Activated CD4-positive, alpha-beta T cell treated with anti-CD3 and anti-CD28 coated beads, Interleukin-2, amount 10 ng/mL, durations not matched to agents 24 days and 14 days (primary cell): ENCODE measurements around the gene DPEP2NB. TPM values are rescaled to one million over a fixed set of nuclear protein-coding genes. Genes with fewer than 3 reads are reported as not detected.
A peak's percentile ranks its signal among the peaks of the same experiment; 100 is the strongest.
"Not testable (repeated sequence)": the region's sequence is repeated elsewhere in the genome, so short reads cannot be mapped to it uniquely, and the experiment has no call there.

ENCODE experiments used
- DNase-seq: peaks from one replicate; pipeline ENCODE4 v3.0.0; 2022
- H3K27ac Mint-ChIP-seq: one replicate; pipeline ENCODE4 v1.8.0; 2022; ENCODE audit warnings: mild to moderate bottlenecking, mixed read lengths
- H3K27me3 Mint-ChIP-seq: one replicate; pipeline ENCODE4 v1.8.0; 2022; ENCODE audit warnings: mixed read lengths
- H3K36me3 Mint-ChIP-seq: one replicate; pipeline ENCODE4 v1.8.0; 2022; ENCODE audit warnings: low read depth, mild to moderate bottlenecking, mixed read lengths
- H3K4me1 Mint-ChIP-seq: one replicate; pipeline ENCODE4 v1.8.0; 2021; ENCODE audit warnings: mixed read lengths
- H3K4me3 Mint-ChIP-seq: one replicate; pipeline ENCODE4 v1.8.0; 2022; ENCODE audit warnings: mild to moderate bottlenecking, moderate library complexity, mixed read lengths
- H3K9me3 Mint-ChIP-seq: one replicate; pipeline ENCODE4 v1.8.0; 2021; ENCODE audit warnings: mixed read lengths
- intact Hi-C: fragments of 100-400 bp; cut with micrococcal nuclease; formaldehyde crosslinking; loops from one replicate; pipeline ENCODE4 v1.15.1; 2023
- total RNA-seq: library from RNA; stranded (reverse); gene quantifications from 2 replicates; pipeline ENCODE4 v1.2.3, GENCODE V29; 2022

The DPEP2NB gene
- total RNA-seq, 1 donor from 2014 or later, result not detected

DNA sequence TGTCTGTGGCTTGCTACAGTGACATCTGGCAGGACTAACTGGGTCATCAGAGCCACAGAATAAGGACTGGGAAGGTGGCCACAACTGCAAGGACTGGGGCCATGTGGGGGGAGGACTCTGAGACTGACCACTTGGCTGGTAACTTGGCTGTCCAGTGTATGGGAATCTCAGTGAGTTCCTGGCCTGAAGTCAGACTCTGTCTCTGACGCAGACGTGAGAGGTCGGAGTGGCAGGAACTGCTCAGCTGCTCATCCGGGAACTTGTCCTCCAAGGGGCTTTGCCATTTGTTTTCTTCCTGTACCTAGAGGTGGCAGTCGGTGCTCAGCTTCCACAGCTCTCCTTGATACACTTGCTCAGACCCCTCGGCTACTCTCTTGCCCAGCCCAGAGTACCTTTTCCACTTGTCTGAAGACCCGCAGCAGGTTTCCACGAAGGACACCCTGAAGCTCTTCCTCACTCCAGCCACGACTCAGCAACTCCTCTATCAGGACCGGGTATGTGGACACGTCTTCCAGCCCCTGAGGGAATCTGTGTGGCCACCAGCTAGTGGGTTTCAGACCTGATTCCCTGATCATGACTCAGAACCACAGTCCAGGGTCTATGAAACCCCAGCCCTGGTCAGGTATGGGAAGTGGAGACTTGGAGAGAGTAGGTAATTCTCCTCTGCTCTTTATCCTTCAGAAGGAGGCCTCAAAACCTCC is 28.1 kb downstream of the DPEP2NB start:
- DNase-seq, result no peak
- intact Hi-C loops, result no loop called here
- Mint-ChIP-seq H3K36me3 (no peaks in the 10 kb centered on the region), H3K4me3 (no peak overlapping the region), H3K4me1 (peaks cover 19% of the 10 kb centered on the region), H3K9me3 (no peaks in the 10 kb centered on the region), H3K27ac (peak overlapping the region; percentile 65), H3K27me3 (no peaks in the 10 kb centered on the region)

DNA sequence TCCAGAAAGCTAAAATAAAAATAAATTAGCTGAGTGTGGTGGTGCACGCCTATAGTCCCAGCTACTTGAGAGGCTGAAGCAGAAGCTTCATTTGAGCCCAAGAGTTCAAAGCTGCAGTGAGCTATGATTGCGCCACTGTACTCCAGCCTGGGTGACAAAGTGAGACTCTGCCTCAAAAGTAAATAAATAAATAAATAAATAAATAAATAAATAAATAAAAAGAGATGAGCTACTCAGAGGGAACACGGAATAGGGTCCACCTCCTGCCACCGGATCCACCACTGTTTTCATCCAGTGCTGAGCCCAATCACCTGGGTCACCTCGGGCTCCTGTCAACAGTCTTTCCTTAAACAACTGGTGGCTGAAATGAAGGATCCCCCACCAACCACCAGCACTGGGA is 28.8 kb downstream of the DPEP2NB start:
- Mint-ChIP-seq H3K36me3 (no peaks in the 10 kb centered on the region), H3K4me3 (no peak overlapping the region), H3K4me1 (peaks cover 18% of the 10 kb centered on the region), H3K27ac (no peak overlapping the region), H3K27me3 (no peaks in the 10 kb centered on the region), H3K9me3 (no peaks in the 10 kb centered on the region)
- DNase-seq, result no peak
- intact Hi-C loops, result no loop called here

GRCh38 chr16:67982011-67982696 is 33.6 kb downstream of the DPEP2NB start:
- peaks cover 3% of the 10 kb centered on the region for H3K27me3 Mint-ChIP-seq
- no peak for DNase-seq
- no peak overlapping the region for H3K4me3 Mint-ChIP-seq
- intact Hi-C loops, result no loop called here
- no peak overlapping the region for H3K27ac Mint-ChIP-seq
- H3K36me3 Mint-ChIP-seq, result no peaks in the 10 kb centered on the region
- no peaks in the 10 kb centered on the region for H3K9me3 Mint-ChIP-seq
- H3K4me1 Mint-ChIP-seq, result peaks cover 13% of the 10 kb centered on the region

DNA sequence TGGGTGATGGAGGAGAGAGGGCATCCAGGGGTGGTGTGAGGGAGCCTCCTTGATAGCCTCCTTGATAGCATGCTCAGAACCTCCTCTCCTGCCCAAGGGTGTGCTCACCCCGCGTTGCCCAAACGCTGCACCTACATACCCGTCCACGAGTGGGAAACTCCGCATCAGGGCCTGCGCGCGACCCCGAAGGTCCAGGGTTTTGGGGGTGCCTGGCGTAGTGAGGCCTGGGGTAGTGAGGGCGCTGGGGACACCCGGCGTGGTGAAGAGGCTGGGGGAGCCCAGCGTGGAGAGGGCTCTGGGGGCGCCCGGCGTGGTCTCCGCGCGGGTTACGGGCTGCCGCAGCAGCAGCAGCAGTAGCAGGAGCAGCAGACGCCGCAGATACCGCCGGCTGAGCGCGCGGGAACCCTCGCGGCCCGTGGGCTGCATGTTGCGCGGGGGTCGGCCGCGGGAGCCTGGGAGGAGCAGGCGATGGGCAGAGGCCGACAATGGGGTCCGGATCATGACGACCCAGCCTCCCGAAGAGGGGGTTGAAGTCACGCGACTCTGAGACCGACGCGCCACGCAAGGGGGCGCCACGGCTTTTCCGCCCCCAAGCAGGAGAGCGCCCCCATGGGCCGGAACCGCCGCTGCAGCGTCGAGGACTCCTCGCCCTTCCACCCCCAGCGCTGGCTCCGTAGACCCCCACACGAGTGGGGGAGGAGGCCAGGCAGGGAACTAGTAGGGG is 35.6 kb downstream of the DPEP2NB start, which contains the start of gene DPEP3:
TSS of gene DPEP3 (minus strand) at position 545 of the 724 bp plus-strand sequence. CDS start at position 426, 119 bp downstream.
- intact Hi-C loops, result no loop called here

GRCh38 chr16:67977469-67978227 is 38.1 kb downstream of the DPEP2NB start:
- intact Hi-C loops, result no loop called here
- H3K4me1 Mint-ChIP-seq, result no peaks in the 10 kb centered on the region
- no peak overlapping the region for H3K27ac Mint-ChIP-seq
- H3K36me3 Mint-ChIP-seq, result no peaks in the 10 kb centered on the region
- no peak for DNase-seq
- H3K27me3 Mint-ChIP-seq, result peaks cover 6% of the 10 kb centered on the region
- no peaks in the 10 kb centered on the region for H3K9me3 Mint-ChIP-seq
- H3K4me3 Mint-ChIP-seq, result no peak overlapping the region

More for the DNA sequence above, 35.6 kb downstream of the DPEP2NB start, which contains the start of gene DPEP3:
- Mint-ChIP-seq H3K27ac (no peak within 1 kb of the TSS), H3K4me3 (no peak within 1 kb of the TSS), H3K9me3 (no peaks in the 10 kb centered on the region), H3K27me3 (peaks cover 3% of the 10 kb centered on the region), H3K4me1 (peaks cover 13% of the 10 kb centered on the region), H3K36me3 (no peaks in the 10 kb centered on the region)
- no peak for DNase-seq

GRCh38 chr16:67977005-67977404 is 38.7 kb downstream of the DPEP2NB start:
- H3K4me3 Mint-ChIP-seq, result no peak overlapping the region
- no peaks in the 10 kb centered on the region for H3K9me3 Mint-ChIP-seq
- intact Hi-C loops, result no loop called here
- DNase-seq, result no peak
- H3K4me1 Mint-ChIP-seq, result no peaks in the 10 kb centered on the region
- peaks cover 6% of the 10 kb centered on the region for H3K27me3 Mint-ChIP-seq
- H3K27ac Mint-ChIP-seq, result no peak overlapping the region
- no peaks in the 10 kb centered on the region for H3K36me3 Mint-ChIP-seq

- no peaks in the 10 kb centered on the region for H3K4me1 Mint-ChIP-seq
- H3K27ac Mint-ChIP-seq, result no peak overlapping the region
- no peak for DNase-seq
- no peak overlapping the region for H3K4me3 Mint-ChIP-seq
- H3K36me3 Mint-ChIP-seq, result no peaks in the 10 kb centered on the region
- peaks cover 6% of the 10 kb centered on the region for H3K27me3 Mint-ChIP-seq
- intact Hi-C loops, result no loop called here
- H3K9me3 Mint-ChIP-seq, result no peaks in the 10 kb centered on the region
These were observed 39.5 kb downstream of the DPEP2NB start for GRCh38 chr16:67976205-67976604.

DNA sequence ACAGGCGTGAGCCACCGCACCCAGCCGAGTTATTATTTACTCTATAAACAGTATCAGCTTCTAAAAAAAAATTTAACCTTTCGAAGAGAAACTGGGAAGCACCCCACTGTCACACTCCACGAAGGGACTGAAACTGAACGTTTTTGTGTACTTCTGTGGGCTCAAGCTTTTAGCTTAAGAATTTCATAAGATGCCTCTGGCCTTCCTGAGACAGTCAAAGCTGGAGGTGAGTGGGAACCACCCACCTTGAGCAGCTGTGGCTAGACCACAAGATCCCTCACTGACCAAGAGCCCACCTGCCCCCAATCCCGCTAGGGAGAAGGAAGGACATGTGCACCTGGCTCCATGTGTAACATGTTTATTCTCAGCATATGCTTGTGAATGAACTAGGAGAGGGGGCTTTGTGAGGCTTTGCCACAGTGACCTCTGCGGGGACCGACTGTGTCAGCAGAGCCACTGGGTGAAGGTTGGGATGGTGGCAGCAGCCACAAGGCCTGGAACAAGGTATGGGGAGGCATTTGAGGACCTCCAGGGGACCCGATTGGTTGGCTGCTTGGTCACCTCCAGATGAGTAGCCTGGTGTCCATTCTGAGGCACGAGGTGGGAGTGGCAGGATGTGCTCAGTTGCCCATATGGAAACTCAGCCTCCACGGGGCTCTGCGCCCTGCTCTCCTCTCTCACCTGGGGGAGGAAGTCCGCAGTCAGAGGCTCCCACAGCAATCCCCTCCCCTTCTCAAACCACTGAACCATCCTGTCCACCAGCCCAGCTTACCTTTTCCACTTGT is 40.2 kb downstream of the DPEP2NB start:
- Mint-ChIP-seq H3K27ac (no peak overlapping the region), H3K27me3 (peaks cover 6% of the 10 kb centered on the region), H3K4me3 (no peak overlapping the region), H3K9me3 (no peaks in the 10 kb centered on the region), H3K36me3 (no peaks in the 10 kb centered on the region), H3K4me1 (no peaks in the 10 kb centered on the region)
- intact Hi-C loops, result no loop called here
- no peak for DNase-seq

- H3K27ac Mint-ChIP-seq, H3K27me3 Mint-ChIP-seq, intact Hi-C loops: not testable (repeated sequence)
These were observed 43.4 kb downstream of the DPEP2NB start for GRCh38 chr16:67972285-67972684.

DNA sequence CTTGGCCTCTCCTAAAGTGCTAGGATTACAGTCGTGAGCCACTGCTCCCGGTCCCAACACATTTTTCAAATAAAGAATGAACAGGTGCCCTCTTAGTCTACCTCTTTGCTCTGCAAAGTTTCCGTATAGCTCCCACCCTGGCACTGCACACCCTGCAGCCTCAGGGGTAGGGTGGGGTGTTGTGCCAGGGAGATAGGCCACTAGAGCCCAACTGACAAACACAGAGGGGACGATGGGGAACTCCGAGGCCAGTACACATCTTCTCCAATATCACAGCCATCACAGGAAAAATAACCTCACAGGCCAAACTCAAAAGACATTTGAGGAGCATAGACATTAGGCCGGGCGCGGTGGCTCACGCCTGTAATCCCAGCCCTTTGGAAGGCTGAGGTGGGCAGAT is 44.6 kb downstream of the DPEP2NB start:
- no peak overlapping the region for H3K27ac Mint-ChIP-seq

More at GRCh38 chr16:67972285-67972684, 43.4 kb downstream of the DPEP2NB start:
- H3K9me3 Mint-ChIP-seq, H3K36me3 Mint-ChIP-seq, H3K4me3 Mint-ChIP-seq, DNase-seq: not testable (repeated sequence)
- peaks cover 11% of the 10 kb centered on the region for H3K4me1 Mint-ChIP-seq

DNA sequence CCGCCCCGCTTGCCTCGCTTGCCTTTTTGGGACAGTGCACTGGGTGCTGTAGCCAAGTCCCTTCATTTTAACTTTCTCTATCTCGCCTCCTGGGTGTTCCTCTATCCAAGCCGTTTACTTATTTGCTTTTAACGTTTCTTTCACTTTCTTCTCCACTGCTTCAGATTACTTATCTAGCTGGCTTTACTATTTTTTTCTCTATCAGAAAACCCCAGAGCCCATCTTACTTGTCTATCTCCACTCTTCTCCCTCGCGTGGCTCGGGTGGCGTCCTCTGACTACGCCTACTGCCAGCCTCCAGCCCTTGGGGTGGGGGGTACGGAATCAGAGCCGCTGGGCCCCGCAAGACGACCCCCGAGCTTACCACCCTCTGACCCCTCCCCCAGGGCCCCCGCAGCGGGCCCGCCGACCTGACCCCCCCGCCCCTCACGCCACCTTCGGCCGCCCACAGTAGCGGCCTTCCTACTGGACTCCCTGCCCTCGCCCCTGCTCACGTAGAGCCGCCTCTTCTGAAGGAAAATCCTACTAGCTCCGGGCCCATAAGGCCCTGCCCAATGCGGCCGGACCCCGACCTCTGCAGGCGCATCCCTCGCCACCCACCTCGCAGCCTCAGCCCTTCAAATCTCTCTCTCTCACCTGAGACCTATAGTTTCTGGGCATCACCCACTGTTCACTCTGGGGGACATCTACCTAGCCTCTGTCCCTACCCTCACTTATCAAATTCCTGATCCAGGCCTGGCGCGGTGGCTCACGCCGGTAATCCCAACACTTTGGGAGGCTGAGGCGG is 46.3 kb downstream of the DPEP2NB start:
- DNase-seq, result no peak
- H3K4me3 Mint-ChIP-seq, result peak overlapping the region; percentile 97
- H3K9me3 Mint-ChIP-seq, result no peaks in the 10 kb centered on the region
- no peaks in the 10 kb centered on the region for H3K36me3 Mint-ChIP-seq
- H3K27me3 Mint-ChIP-seq, result peaks cover 3% of the 10 kb centered on the region
- H3K4me1 Mint-ChIP-seq, result peaks cover 22% of the 10 kb centered on the region
- peak overlapping the region; percentile 92 for H3K27ac Mint-ChIP-seq
- intact Hi-C loops, result loop anchor here (2.0 kb wide), 2 partner anchors 15 to 53 kb away; partner anchors contain the start of genes DDX28 and DUS2

More for the DNA sequence above, 44.6 kb downstream of the DPEP2NB start:
- Mint-ChIP-seq H3K4me3 (no peak overlapping the region), H3K4me1 (peaks cover 20% of the 10 kb centered on the region), H3K27me3 (peaks cover 3% of the 10 kb centered on the region), H3K36me3 (no peaks in the 10 kb centered on the region), H3K9me3 (no peaks in the 10 kb centered on the region)
- intact Hi-C loops, result no loop called here
- DNase-seq, result no peak
